Measurements from ENCODE around the gene FYN.

FYN gene

DNA sequence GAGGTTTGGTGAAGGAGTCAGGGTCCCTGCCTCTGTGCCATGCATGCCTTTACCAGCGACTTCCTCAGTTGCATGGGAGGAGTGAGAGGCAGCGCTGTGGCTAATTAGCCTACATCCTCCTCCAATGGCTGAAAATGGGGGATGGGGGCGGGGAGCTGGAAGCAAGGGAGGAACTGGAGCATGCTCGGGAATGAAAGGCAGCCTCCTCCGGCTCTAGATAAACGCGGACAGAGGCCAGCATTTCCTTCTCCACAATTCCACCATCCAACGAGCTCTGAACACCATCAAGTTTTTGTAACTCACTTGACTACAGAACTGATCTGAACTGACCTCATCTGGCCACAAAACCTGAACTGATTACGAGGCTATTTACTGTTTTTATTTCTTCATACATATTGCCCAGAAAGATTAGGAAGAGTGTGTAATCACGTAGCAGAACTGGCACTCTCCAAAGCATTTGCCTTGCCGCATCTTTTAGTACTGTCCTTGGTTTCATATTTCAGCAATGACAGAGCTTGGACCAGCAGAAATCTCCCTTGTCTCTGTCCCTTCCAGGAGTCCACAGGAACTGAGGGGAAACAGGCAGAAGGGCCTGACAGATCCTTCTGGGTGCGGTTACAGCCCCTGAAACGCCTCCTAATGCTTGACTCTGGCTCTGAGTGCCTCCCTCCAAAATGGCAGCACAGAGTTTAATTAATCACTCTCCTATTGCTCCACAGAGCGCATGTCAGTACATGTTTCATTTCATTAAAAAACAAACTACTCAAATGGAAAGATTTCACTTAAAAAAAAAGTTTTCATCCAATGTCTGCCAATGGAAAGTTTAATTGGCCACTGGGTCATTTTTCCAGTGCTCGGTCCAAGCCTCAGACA lies 209.3 kb downstream of the FYN start:
- Mint-ChIP-seq H3K27ac (peak overlapping the region; percentile 85), H3K4me3 (no peak overlapping the region), H3K36me3 (ENCODE audit: low read depth) (peaks cover 88% of the 10 kb centered on the region)

DNA sequence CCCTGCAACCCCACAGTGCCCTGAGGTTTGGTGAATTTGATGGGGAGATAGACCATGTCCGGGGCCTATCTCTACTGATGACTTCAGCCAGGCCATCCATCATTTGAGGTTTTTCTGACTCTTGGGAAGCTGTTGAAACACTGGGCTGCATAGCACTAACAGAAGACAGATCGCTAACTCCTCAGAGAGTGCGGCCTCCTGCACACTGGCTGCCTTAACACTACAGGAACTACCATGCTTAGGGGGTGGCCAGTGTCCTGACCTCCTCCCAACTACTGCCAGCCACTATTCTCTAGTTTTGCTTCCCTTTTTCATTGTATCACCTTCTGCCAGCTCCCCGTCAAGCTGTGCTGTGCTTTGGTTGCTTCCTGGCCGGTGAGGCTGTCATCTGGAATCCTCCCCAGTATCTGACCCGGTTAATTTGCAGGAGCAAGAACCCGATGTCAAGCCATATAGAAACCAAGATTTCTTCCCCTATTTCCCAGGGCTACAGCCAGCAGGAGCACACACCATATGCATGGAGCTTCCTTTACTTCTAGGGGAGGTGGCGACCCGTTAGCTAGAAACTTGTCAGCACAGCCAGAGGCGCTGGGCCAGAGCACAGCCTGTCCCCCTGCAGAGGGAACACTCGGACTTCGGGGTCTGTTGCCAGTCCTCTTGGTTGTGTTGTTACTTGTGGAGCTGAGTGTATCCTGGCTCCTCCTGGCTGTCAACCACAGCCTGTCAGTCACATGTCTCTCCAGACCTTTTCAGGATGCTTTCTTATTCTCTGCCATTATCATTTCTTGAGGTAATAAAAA lies 210.3 kb downstream of the FYN start:
- no peak for DNase-seq
- no peak overlapping the region for H3K4me3 Mint-ChIP-seq
- H3K9me3 Mint-ChIP-seq, result no peaks in the 10 kb centered on the region
- H3K27ac Mint-ChIP-seq, result peak overlapping the region; percentile 85
- peaks cover 79% of the 10 kb centered on the region for H3K36me3 Mint-ChIP-seq (ENCODE audit: low read depth)
- peaks cover 3% of the 10 kb centered on the region for H3K4me1 Mint-ChIP-seq (ENCODE audit: low read depth)
- no peaks in the 10 kb centered on the region for H3K27me3 Mint-ChIP-seq

More for the DNA sequence above, 209.3 kb downstream of the FYN start:
- H3K9me3 Mint-ChIP-seq, result no peaks in the 10 kb centered on the region
- DNase-seq, result no peak
- no peaks in the 10 kb centered on the region for H3K27me3 Mint-ChIP-seq
- H3K4me1 Mint-ChIP-seq (ENCODE audit: low read depth), result peaks cover 3% of the 10 kb centered on the region

DNA sequence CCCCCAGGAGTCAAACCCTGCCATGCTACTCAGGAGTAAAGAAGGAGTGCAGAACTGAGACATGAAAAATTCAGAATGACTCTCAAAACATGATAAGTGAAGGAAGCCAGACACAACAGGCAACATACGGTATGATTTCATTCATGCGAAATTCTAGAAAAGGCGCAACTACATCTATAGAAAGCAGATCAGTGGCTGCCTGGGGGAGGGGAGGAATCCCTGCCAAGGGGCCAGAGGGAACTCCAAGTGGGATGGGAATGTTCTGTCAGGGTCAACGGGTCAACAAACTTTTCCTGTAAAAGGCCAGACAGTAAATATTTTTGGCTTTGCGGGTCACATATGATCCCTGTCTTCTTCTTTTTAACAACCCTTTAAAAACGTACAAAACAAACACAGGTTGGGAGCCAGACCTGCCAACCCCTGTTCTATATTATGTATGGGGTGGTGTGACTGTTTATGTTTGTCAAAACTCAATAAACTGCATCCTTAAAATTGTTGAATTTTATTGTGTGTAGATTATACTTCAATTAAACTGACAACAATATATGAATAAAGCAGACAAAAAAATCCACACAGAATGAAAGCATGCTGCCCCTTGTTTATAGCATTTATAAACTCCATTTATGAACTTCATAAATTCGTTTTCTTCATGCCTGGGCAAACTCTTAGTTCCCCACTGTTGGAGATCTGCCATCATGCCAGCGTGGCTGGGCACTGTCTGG lies 211.0 kb downstream of the FYN start:
- no peaks in the 10 kb centered on the region for H3K9me3 Mint-ChIP-seq
- peak overlapping the region; percentile 85 for H3K27ac Mint-ChIP-seq
- DNase-seq, result no peak
- H3K36me3 Mint-ChIP-seq (ENCODE audit: low read depth), result peaks cover 71% of the 10 kb centered on the region
- no peak overlapping the region for H3K4me3 Mint-ChIP-seq
- H3K27me3 Mint-ChIP-seq, result no peaks in the 10 kb centered on the region
- peaks cover 3% of the 10 kb centered on the region for H3K4me1 Mint-ChIP-seq (ENCODE audit: low read depth)

DNA sequence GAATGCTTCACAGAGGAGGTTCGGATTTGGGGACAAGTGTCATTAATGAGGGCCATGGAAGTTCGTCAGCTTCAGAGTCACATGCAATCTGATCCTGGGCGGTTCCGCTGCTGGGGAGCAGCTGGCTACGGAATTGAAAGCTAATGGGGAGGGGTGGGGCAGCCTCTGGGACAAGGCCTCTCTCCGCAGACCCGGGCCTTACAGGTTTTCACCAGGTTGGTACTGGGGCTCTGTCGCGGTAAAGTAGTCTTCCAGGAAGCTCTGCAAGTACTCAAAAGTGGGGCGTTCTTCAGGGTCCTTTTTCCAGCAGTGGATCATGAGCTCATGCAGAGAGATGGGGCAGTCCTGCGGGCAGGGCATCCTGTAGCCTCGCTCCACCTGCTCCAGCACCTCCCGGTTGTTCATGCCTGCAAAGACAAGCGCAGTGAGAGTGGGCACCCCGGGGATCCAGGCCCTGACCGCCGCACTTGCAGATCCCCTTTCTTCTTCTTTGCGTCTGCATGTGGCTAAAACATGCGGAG lies 211.7 kb downstream of the FYN start:
- DNase-seq, result no peak
- Mint-ChIP-seq H3K4me3 (no peak overlapping the region), H3K27me3 (no peaks in the 10 kb centered on the region), H3K9me3 (no peaks in the 10 kb centered on the region), H3K36me3 (ENCODE audit: low read depth) (peaks cover 65% of the 10 kb centered on the region), H3K4me1 (ENCODE audit: low read depth) (peaks cover 3% of the 10 kb centered on the region), H3K27ac (peak overlapping the region; percentile 68)

DNA sequence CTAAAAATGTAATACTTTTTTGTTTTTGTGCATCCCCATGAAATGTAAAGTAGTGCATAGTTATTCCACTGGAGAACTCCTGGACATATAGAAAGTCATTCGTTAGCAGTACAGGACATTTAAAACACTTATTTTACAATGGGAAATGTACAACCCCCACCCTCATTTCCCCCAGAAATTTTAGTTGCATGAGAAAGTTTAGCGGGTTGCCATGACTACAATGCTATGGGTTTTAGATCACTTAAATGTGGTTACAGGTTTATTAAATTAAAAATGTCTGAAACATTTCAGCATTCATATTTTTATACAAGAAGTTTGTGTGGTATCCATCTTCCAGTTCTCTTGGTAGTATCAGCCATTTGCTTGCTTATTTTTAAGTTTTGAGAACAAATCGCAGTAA lies 212.7 kb downstream of the FYN start:
- no peak for DNase-seq
- H3K27me3 Mint-ChIP-seq, result no peaks in the 10 kb centered on the region
- H3K36me3 Mint-ChIP-seq (ENCODE audit: low read depth), result peaks cover 65% of the 10 kb centered on the region
- no peaks in the 10 kb centered on the region for H3K9me3 Mint-ChIP-seq
- H3K27ac Mint-ChIP-seq, result peak overlapping the region; percentile 57
- H3K4me3 Mint-ChIP-seq, result no peak overlapping the region
- H3K4me1 Mint-ChIP-seq (ENCODE audit: low read depth), result peaks cover 3% of the 10 kb centered on the region

DNA sequence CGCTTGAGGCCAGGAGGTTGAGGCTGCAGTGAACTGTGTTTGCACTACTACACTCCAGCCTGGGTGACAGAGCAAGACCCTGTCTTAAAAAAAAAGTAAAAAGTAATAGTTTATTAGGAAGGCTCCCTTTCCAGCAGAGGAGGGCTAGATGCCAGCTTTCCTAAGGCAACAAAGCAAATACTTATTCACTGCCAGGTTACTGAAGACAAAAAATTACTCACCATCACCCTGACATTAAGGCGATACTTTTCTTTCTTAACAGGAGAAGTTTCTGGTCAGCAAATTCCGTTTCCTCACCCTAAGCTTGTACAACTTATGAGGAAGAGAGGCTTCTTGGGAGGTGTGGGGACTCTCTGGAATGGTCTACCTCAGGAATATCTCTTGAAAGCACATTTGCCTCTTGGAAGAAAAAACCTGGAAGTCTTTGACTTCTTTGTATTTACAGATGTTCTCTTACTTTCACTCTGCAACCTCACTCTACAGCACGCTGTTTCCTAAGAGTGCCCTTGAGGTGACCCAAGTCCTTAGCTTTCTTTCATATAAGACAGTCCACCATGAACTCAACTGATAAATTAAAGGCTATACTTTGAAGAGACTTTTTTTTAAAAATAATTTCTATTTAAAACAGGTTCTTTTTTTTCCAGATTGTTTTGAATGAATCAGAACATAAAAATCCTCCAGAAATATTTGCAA lies 214.6 kb downstream of the FYN start:
- H3K36me3 Mint-ChIP-seq (ENCODE audit: low read depth), result peaks cover 54% of the 10 kb centered on the region
- no peak overlapping the region for H3K4me3 Mint-ChIP-seq
- no peak for DNase-seq
- no peaks in the 10 kb centered on the region for H3K4me1 Mint-ChIP-seq (ENCODE audit: low read depth)
- H3K27ac Mint-ChIP-seq, result no peak overlapping the region
- no peaks in the 10 kb centered on the region for H3K9me3 Mint-ChIP-seq
- H3K27me3 Mint-ChIP-seq, result no peaks in the 10 kb centered on the region

DNA sequence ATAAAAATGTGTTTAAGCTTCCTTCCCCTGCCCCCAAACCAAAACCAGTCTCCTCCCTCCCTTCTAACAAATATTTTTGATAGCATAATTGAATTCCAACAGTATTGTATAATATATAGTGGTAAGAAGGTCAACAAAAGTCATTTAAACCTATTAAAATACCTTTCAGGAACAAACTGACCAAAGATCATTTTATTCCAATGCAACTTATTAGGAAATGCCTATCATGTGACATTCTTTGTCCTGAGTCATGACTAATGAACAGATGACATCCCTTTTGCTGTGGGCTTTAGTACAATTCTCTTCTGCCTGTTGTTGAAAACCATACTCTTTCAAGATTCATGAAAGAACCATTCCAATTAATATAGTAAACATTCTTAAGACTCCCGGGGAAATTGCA lies 216.1 kb downstream of the FYN start:
- Mint-ChIP-seq H3K4me3 (no peak overlapping the region), H3K27me3 (no peaks in the 10 kb centered on the region), H3K27ac (no peak overlapping the region), H3K4me1 (ENCODE audit: low read depth) (no peaks in the 10 kb centered on the region), H3K9me3 (no peaks in the 10 kb centered on the region), H3K36me3 (ENCODE audit: low read depth) (peaks cover 45% of the 10 kb centered on the region)
- no peak for DNase-seq

DNA sequence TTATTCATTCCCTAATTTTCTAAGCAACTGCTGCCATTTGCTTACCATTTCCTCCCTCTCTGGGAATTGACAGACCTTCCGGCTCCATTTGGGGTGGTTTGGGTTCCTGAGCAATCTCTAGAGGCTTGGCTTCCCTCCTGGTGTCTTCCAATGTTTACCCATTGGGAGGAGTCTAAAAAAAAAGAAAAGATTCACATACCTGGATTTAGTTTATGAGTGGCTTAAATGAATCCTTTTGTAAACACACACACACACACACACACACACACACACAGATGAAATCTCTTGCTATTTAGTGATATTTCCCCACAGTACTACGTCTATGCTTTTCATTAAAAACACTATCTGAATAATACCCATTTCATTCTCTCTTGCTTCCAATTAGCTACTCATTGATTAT lies 219.3 kb downstream of the FYN start:
- H3K9me3 Mint-ChIP-seq, result no peaks in the 10 kb centered on the region
- H3K27ac Mint-ChIP-seq, result no peak overlapping the region
- H3K27me3 Mint-ChIP-seq, result no peaks in the 10 kb centered on the region

DNA sequence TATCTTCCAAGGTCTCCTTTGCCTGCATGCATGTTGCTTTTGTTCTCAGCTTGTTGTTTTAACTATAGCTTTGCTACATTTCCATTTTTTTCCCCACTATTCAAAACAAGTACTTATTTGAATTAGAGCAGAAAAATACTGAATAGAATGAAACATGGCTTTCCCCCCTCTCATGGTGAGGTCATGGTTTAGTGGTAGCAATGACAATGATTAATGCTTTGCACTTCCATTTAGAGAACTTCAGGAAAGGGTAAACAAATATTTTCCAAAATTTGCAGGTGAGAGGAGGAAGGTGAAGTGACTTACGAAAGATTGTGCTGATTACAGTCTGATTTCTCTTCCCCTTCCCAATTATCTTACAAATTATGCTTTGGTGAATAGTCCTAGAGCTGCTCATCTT lies 219.8 kb downstream of the FYN start:
- Mint-ChIP-seq H3K36me3 (ENCODE audit: low read depth) (peaks cover 44% of the 10 kb centered on the region), H3K4me1 (ENCODE audit: low read depth) (no peaks in the 10 kb centered on the region), H3K27ac (no peak overlapping the region), H3K4me3 (no peak overlapping the region), H3K9me3 (no peaks in the 10 kb centered on the region), H3K27me3 (no peaks in the 10 kb centered on the region)
- no peak for DNase-seq

More for the DNA sequence above, 219.3 kb downstream of the FYN start:
- Mint-ChIP-seq H3K4me3 (no peak overlapping the region), H3K4me1 (ENCODE audit: low read depth) (no peaks in the 10 kb centered on the region), H3K36me3 (ENCODE audit: low read depth) (peaks cover 44% of the 10 kb centered on the region)
- no peak for DNase-seq

DNA sequence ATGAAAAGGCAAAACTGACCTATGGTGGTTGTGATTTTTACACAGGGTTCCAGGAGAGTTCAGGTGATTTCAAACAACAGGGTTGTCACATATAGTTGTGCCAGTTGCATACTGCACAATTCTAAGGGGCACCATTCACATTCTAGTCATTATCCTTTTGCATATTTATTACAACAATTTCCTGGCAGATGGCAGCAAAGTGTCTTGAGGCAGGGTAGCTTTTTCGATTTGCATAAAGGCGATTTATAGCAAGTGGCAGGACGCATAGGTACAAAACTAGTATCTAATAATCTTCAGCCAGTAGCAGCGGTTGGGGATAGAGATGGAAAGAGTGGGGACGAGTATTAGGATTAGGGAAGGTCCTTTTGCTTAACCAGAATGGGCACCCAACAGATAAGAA lies 221.1 kb downstream of the FYN start:
- Mint-ChIP-seq H3K9me3 (no peaks in the 10 kb centered on the region), H3K36me3 (ENCODE audit: low read depth) (peaks cover 47% of the 10 kb centered on the region), H3K4me1 (ENCODE audit: low read depth) (no peaks in the 10 kb centered on the region), H3K4me3 (no peak overlapping the region), H3K27me3 (no peaks in the 10 kb centered on the region), H3K27ac (no peak overlapping the region)
- no peak for DNase-seq

DNA sequence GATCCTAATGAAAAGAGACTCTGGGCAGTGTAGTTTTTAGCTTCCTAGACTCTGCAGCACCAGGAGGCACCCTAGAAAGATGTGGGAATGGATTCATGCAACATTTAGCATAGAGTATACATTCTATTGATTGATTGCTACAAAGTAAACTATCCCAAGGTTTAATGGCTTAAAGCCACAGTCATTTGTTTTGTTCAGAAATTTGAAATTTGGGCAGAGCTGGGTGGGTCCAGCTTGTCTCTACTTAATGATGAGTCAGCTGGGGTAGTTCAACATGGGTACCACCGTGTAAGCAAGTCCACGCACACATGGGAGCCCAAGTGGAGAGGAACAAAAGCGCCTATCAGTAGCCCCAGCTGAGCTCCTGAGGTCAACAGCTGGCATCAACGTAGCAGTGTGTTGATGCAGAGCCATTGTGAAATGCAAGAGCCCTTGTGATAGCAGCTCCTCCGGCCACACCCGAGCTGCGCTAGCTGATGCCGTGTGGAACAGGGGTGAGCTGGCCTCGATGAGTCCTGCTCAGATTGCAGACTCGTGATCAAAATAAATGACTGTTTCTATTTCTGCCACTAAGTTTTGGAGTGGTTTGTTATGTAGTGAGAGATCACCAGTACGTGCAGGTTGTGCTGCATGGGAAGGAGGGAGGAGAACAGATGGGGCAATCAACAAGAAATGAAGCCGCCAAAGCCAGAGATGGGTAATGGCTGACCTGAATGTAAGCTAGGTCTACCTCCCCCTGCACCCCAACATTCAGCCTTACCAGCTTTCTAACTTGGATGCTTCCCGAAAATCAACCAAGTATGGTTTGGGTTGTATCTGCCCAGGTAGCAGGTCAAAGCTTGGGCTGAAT lies 221.8 kb downstream of the FYN start:
- H3K27me3 Mint-ChIP-seq, result no peaks in the 10 kb centered on the region
- H3K4me1 Mint-ChIP-seq (ENCODE audit: low read depth), result no peaks in the 10 kb centered on the region
- no peak overlapping the region for H3K4me3 Mint-ChIP-seq
- no peak for DNase-seq
- H3K27ac Mint-ChIP-seq, result no peak overlapping the region
- no peaks in the 10 kb centered on the region for H3K9me3 Mint-ChIP-seq
- peaks cover 49% of the 10 kb centered on the region for H3K36me3 Mint-ChIP-seq (ENCODE audit: low read depth)

DNA sequence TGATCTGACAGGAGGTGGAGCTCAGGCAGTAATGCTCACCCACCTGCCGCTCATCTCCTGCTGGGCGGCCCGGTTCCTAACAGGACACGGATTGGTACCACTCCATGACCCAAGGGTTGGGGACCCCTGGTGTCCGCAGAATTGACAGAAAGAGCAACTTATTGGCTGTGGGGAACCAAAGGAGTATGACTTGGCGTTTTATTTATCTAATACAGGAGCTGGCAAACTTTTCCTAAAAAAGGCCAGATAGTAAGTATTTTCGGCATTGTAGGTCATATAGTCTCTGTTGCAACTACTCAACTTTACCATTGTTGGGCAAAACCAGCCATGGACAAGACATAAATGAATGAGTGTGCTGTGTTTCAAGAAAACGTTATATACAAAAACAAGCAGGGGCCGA lies 223.2 kb downstream of the FYN start:
- DNase-seq, result no peak
- no peak overlapping the region for H3K27ac Mint-ChIP-seq

DNA sequence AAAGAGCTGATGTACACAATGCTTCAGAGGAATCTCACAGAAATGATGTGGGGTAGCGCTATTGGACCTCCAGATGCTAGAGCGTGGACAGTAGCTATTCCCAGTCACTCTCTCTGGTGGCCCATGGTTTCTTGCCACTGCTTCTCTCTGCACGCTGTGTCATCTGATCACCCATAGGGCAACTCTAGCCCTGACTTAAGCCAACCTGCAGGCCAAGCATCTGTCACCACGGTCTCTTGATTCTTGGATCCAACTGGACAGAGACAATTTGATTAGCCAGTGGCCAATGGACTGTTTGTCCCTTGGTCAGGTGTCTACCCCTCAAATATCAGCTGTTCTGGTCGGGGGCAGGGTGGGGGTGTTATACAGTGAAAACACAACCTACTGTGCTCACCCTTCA lies 225.2 kb downstream of the FYN start:
- no peak overlapping the region for H3K27ac Mint-ChIP-seq

More for the DNA sequence above, 223.2 kb downstream of the FYN start:
- Mint-ChIP-seq H3K9me3 (no peaks in the 10 kb centered on the region), H3K4me3 (no peak overlapping the region), H3K4me1 (ENCODE audit: low read depth) (no peaks in the 10 kb centered on the region), H3K27me3 (no peaks in the 10 kb centered on the region), H3K36me3 (ENCODE audit: low read depth) (peaks cover 46% of the 10 kb centered on the region)

More for the DNA sequence above, 225.2 kb downstream of the FYN start:
- Mint-ChIP-seq H3K4me1 (ENCODE audit: low read depth) (no peaks in the 10 kb centered on the region), H3K4me3 (no peak overlapping the region), H3K27me3 (no peaks in the 10 kb centered on the region), H3K36me3 (ENCODE audit: low read depth) (peaks cover 45% of the 10 kb centered on the region), H3K9me3 (no peaks in the 10 kb centered on the region)
- DNase-seq, result no peak
